Esophagus squamous epithelium (tissue), 4 donors: ENCODE results near the gene FAM118A.

ENCODE experiments used
- POLR2A ChIP-seq, 4 donors: fragments of 450-650 bp; IDR thresholded peaks; one replicate each; pipeline ENCODE4 v1.6.1; 2017; ENCODE audit warnings: antibody characterized with exemption in 4 of 4, mild to moderate bottlenecking in 4 of 4, moderate library complexity in 3 of 4
- TF ChIP-seq, protein P1 (sequence below), 6 experiments: fragments of 450-650 bp in 4 of 6; fragments of 200-600 bp in 2 of 6; sonication (generic) in 2 of 6; IDR thresholded peaks; one replicate each; pipeline ENCODE4 v1.5.1; 2016 to 2019; ENCODE audit warnings: antibody characterized with exemption in 6 of 6, mild to moderate bottlenecking in 4 of 6, moderate library complexity in 4 of 6

DNA sequence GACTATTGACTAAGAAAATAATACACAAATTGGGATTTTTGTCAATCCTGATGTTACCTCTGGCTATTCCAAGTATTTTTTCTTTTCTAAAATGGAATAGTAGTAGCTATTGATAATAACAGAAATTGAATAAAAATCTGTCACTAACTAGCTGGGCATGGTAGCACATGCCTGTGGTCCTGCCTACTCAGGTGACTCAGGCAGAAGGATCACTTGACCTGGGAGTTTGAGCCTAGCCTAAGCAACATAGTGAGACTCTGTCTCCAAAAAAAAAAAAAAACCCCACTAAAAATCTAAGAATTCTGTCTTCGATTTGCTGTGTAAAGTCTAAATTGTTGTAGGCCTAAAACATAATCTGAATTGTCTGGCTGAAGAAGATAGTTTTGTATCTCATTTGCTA, 42.2 kb downstream of the FAM118A start:
- TF ChIP-seq, protein P1, sequence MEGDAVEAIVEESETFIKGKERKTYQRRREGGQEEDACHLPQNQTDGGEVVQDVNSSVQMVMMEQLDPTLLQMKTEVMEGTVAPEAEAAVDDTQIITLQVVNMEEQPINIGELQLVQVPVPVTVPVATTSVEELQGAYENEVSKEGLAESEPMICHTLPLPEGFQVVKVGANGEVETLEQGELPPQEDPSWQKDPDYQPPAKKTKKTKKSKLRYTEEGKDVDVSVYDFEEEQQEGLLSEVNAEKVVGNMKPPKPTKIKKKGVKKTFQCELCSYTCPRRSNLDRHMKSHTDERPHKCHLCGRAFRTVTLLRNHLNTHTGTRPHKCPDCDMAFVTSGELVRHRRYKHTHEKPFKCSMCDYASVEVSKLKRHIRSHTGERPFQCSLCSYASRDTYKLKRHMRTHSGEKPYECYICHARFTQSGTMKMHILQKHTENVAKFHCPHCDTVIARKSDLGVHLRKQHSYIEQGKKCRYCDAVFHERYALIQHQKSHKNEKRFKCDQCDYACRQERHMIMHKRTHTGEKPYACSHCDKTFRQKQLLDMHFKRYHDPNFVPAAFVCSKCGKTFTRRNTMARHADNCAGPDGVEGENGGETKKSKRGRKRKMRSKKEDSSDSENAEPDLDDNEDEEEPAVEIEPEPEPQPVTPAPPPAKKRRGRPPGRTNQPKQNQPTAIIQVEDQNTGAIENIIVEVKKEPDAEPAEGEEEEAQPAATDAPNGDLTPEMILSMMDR (IDR thresholded peaks at IDR 0.05) = no peak
- no peak for TF ChIP-seq POLR2A (IDR thresholded peaks at IDR 0.05)
